ENCODE results near the gene MYL5. TPM values are rescaled to one million over a fixed set of nuclear protein-coding genes. Genes with fewer than 3 reads are reported as not detected.
A peak's percentile ranks its signal among the peaks of the same experiment; 100 is the strongest.

Gene MYL5
- total and polyA plus RNA-seq, 11 donors: 1.4 to 12.9 (median 4.4) TPM

DNA sequence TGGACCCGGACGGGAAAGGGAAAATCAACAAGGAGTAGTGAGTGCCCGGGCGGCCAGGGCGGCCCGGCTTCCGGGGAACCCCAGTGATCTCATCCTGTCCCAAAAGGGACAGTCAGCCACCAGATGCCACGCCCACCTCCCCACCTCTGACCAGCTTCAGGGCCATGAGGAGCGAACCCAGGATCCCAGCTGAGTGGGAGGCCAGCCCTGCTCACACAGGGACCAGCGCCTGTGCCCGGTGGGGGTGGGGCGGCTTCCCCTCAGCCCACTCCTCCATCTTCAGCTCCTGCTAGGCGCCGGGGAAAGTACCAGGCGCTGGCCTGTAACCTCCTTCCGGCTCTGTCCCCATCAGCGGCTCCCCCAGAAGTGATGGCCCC, 6.2 kb downstream of the MYL5 start:
- H3K4me1 ChIP-seq: peaks cover 6 to 40% (median 24%) of the 10 kb centered on the region in 12 donors
- H3K36me3 ChIP-seq: no peaks in the 10 kb centered on the region
- peak in 3 of 5 donors; percentile 25 to 57 (median 38) for DNase-seq
- WGBS, 4 donors: 51 to 77% (median 60%) methylated on average over 5 to 17 of the region's 17 CpGs
- peak overlapping the region in 11 of 12 donors; percentile 47 to 67 (median 58) for H3K4me3 ChIP-seq
- TF ChIP-seq, protein P1, sequence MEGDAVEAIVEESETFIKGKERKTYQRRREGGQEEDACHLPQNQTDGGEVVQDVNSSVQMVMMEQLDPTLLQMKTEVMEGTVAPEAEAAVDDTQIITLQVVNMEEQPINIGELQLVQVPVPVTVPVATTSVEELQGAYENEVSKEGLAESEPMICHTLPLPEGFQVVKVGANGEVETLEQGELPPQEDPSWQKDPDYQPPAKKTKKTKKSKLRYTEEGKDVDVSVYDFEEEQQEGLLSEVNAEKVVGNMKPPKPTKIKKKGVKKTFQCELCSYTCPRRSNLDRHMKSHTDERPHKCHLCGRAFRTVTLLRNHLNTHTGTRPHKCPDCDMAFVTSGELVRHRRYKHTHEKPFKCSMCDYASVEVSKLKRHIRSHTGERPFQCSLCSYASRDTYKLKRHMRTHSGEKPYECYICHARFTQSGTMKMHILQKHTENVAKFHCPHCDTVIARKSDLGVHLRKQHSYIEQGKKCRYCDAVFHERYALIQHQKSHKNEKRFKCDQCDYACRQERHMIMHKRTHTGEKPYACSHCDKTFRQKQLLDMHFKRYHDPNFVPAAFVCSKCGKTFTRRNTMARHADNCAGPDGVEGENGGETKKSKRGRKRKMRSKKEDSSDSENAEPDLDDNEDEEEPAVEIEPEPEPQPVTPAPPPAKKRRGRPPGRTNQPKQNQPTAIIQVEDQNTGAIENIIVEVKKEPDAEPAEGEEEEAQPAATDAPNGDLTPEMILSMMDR (IDR thresholded peaks at IDR 0.05): no peak
- TF ChIP-seq POLR2A (IDR thresholded peaks at IDR 0.05): no peak
- H3K9me3 ChIP-seq: no peaks in the 10 kb centered on the region
- H3K27me3 ChIP-seq: no peaks in the 10 kb centered on the region
- intact Hi-C loops (cut with DNase I): no loop called here
- H3K27ac ChIP-seq: peak overlapping the region in 3 of 12 donors; percentile 25 to 38 (median 27)
- no peak for ATAC-seq

DNA sequence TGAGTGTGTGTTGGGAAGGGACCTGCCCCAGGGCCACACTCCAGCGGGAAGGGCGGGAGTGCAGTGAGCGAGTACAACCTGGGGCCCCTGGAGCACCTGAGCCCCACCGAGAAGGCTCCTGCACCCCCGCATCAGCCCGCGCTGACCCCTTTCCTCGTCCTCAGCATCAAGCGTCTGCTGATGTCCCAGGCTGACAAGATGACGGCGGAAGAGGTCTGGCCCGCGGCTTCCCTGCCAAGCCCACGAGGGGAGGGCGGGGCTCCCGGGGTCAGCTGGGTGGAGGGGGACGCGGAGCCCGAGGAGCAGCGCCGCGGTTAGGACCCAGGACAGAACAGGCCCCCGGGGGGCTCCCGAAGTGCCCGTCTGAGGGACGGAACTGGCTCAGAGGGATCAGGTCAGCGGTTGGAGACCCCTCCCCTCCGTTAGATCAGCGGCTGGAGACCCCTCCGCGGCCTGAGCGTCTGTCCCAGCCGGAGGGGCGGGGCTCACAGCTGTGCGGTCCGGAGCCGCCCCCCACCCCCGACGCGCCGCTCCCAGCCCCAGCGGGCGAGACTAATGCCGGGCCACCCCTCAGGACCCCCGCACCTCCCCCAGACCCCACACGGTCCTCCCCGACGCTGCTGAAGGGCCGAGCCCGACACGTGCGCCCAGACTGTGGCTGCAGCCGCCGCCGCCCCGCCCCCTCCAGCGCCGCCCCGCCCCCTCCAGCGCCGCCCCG, 6.7 kb downstream of the MYL5 start:
- peak overlapping the region in 4 of 12 donors; percentile 25 to 38 (median 32) for H3K27ac ChIP-seq
- TF ChIP-seq, protein P1 (IDR thresholded peaks at IDR 0.05): no peak
- no peak for TF ChIP-seq POLR2A (IDR thresholded peaks at IDR 0.05)
- no peaks in the 10 kb centered on the region for H3K27me3 ChIP-seq
- H3K4me1 ChIP-seq: peaks cover 6 to 35% (median 22%) of the 10 kb centered on the region in 12 donors
- intact Hi-C loops (cut with DNase I): no loop called here
- H3K36me3 ChIP-seq: no peaks in the 10 kb centered on the region
- ATAC-seq: peak in 3 of 4 donors; percentile 23 to 55 (median 53)
- H3K9me3 ChIP-seq: no peaks in the 10 kb centered on the region
- H3K4me3 ChIP-seq: peak overlapping the region; percentile 39 to 67 (median 57)
- peak; percentile 68 to 84 (median 77) for DNase-seq
- 0 to 18% (median 4%) methylated on average over 17 to 55 of the region's 62 CpGs for WGBS, 4 donors

DNA sequence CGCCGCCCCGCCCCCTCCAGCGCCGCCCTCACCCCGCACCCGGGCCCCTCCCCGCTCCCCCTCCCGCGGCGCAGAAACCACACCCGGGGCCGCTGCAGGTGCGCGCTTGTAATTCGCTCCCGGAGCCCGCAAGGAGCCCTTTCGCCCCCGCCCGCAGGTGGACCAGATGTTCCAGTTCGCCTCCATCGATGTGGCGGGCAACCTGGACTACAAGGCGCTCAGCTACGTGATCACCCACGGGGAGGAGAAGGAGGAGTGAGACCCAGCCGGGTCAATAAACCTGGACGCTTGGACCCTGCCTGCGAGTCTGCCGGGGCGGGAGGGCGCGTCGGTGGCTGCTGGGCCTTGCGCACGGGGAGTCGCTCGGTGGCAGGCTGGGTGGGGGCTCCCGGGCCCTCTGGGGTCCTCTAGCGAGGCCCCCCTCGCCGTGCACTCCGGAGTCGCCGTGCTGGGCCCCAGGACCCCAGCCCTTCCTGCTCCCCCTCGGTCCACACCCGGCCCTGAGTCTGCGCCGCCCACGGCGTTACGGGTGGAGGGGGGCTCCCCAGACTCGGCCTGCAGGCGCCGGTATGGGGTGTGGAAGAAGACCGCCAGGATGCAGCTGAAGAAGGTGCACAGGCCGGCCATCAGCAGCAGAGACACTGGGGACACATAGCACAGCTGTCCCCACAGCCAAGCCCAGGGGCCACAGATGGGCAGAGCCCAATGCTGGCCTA, 7.6 kb downstream of the MYL5 start:
- Histone ChIP-seq H3K4me1 (peaks cover 6 to 36% (median 25%) of the 10 kb centered on the region in 12 donors), H3K27ac (no peak overlapping the region), H3K27me3 (no peaks in the 10 kb centered on the region), H3K36me3 (no peaks in the 10 kb centered on the region), H3K9me3 (no peaks in the 10 kb centered on the region), H3K4me3 (peak overlapping the region in 1 of 12 donors; percentile 67)
- ATAC-seq (no peak), DNase-seq (peak in 2 of 5 donors; percentile 37 to 75)
- intact Hi-C loops (cut with DNase I): no loop called here
- TF ChIP-seq, protein P1 (IDR thresholded peaks at IDR 0.05): no peak
- no peak for TF ChIP-seq POLR2A (IDR thresholded peaks at IDR 0.05)
- WGBS, 4 donors: 76 to 87% (median 85%) methylated on average over 27 to 58 of the region's 58 CpGs
